Lower leg skin (tissue), 3 donors: ENCODE results near the gene ATOH8.

ENCODE experiments used
- CTCF ChIP-seq, 3 donors: fragments of 450-650 bp; IDR thresholded peaks; one replicate each; pipeline ENCODE4 v1.5.1; 2016; ENCODE audit warnings: antibody characterized with exemption in 3 of 3, mild to moderate bottlenecking in 3 of 3, moderate library complexity in 2 of 3
- POLR2A ChIP-seq, 2 donors: fragments of 450-650 bp; IDR thresholded peaks; one replicate each; pipeline ENCODE4 v1.6.1; 2016 to 2017; ENCODE audit warnings: antibody characterized with exemption in 2 of 2, mild to moderate bottlenecking in 1 of 2, moderate library complexity in 1 of 2

DNA sequence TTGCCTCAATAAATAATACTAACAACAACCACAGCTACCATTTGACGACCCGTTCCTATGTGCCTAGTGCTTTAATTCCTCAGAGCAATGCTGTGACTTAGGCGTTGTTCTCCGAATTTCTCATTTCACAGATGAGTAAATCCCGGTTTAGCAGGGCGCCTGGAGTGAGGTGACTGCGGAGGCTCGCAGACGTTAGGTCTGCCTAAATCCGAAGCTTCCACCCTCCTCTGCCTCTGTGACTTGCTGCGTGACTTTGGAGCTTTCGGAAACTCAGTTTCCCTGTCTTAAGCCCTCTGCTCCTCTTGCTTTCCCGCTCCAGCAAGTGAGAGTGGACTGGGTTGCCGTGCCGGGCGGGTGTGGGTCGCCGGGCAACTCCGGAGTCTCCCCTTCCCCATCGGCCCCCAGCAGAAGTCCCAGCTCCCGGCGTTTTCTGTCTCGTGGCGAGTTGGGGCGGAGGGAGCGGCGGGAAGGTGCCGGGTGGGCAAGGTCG is 711 bp upstream of the ATOH8 start:
- no peak for TF ChIP-seq CTCF (IDR thresholded peaks at IDR 0.05)
- no peak for TF ChIP-seq POLR2A (IDR thresholded peaks at IDR 0.05)
